NOMO-1 treated with dmso at 0.1 percent for 144 hours (cell line): ENCODE measurements around the gene GPN1.
A peak's percentile ranks its signal among the peaks of the same experiment; 100 is the strongest.
"Not testable (repeated sequence)": the region's sequence is repeated elsewhere in the genome, so short reads cannot be mapped to it uniquely, and the experiment has no call there.

Source experiments
- DNase-seq: peaks from one replicate; lab custom pipeline; 2025; ENCODE audit not compliant: unreplicated experiment; lab: John Stamatoyannopoulos, UW

The GPN1 gene

DNA sequence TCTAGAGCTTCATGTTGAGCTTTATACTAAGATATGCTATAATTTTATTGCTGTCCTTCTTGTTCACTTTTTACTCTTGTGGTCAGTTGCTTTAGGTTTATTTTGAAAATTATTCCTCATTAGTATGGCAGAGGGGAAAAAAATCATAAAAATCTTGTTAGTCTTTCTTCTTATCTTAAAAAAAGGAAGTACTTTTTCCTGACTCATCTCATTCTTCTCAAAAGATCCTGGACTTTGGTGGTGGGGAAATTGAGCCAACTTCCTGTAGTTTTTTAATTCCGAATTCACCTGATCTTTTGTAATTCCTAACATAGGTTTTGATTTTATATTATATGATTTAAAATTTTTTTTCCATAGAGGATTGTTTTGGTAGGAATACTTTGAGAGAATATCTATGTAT lies 38.6 kb downstream of the GPN1 start:
- no peak for DNase-seq

DNA sequence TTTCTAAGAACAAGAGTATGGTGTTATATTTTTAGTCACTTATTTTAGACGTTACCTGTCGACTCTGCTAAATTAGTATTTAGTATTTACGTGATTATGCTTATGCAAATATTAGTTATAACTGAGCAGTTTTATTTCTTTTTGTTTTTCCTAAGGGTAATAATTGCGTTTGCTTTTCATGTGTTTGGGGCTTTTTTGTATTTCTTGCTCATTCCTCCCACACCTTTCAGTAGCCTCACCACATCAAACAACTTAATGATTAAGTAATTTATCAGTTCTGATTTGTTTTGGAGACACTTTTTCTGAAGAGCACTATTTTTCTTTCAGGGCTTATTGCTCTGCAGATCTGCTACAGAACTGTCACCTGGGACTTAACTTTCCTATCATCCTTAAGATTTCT lies 42.4 kb downstream of the GPN1 start:
- DNase-seq = no peak

DNA sequence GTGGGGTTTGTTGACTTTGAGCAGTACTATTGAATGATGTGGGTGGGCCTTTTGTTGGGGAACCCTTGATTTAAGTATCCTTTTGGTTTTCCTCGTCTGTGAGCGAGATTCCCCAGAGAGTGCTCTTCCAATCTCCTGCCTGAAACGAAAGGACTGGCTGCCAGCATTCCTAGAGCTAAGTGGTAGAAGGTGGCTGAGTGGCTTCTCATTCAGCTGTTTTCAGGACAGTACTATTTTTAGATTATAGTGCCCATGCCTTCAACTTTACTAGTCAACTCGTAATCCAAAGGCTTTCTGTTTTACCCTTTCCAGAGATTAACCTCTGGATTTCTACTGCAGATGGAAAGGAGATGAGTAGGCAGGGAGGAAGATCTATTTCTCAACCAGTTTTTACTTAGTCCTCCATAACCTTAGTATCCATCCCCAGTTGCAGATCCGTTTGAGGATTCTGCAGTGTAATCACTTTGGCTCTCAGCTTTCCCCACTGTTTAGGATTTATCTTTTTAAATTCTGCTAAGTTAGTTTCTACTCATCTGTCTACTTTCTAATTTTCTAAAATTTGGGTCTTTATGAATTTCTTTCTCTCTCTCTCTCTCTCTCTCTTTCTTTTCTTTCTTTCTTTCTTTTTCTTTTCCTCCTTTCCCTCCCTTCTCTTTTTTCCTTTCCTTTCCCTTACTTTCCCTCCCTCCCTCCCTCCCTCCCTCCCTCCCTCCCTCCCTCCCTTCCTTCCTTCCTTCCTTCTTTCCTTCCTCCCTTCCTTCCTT lies 44.1 kb downstream of the GPN1 start:
- DNase-seq = no peak

DNA sequence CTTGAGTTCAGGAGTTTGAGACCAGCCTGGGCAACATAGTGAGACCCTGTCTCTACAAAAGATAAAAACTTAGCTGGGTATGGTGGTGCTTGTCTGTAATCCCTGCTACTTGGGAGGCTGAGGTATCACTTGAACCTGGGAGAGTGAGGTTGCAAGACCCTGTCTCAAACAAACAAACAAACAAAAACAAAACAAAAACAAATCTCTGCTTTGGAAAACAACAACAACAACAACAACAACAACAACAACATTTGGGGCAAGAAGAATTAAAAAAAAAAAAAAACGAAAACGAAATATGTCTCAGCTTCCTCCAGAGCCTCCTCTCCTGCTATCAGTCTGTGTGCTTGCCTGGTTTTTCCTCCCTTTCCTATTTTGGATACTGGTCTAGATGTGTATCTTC lies 51.7 kb downstream of the GPN1 start:
- no peak for DNase-seq

DNA sequence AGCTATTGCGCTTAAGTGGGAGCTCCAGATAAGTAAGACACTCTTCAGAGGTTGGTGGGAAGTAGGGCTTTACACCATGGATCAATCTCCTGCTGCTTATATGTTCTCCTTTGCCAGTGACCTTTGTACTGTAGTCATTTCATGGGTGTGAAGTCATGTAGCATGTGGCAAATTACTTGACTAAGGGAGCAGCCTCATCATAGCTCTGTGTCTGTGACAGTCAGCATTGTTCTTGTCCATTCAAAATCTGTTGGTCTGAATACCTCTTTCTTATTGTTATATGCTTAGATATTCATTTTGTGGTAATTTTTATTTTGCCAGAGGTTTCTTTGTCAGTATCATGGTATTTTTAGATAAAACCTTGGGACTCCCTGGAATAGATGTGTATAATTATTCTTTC lies 53.0 kb downstream of the GPN1 start:
- no peak for DNase-seq

DNA sequence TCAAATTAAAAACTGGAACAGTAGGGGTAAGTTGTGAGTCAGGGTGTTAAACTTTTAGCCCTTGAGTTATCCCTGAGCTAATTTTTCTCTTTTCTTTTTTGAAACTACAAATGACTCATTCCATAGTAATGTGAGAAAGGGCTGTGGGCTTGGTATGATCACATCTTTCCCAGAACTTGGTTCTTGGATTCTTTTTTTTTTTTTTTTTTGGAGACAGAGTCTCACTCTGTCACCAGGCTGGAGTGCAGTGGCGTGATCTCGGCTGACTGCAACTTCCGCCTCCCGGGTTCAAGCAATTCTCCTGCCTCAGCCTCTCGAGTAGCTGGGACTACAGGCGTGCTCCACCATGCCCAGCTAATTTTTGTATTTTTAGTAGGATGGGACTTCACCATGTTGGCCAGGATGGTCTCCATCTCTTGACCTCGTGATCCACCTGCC lies 53.5 kb downstream of the GPN1 start:
- not testable (repeated sequence) for DNase-seq

DNA sequence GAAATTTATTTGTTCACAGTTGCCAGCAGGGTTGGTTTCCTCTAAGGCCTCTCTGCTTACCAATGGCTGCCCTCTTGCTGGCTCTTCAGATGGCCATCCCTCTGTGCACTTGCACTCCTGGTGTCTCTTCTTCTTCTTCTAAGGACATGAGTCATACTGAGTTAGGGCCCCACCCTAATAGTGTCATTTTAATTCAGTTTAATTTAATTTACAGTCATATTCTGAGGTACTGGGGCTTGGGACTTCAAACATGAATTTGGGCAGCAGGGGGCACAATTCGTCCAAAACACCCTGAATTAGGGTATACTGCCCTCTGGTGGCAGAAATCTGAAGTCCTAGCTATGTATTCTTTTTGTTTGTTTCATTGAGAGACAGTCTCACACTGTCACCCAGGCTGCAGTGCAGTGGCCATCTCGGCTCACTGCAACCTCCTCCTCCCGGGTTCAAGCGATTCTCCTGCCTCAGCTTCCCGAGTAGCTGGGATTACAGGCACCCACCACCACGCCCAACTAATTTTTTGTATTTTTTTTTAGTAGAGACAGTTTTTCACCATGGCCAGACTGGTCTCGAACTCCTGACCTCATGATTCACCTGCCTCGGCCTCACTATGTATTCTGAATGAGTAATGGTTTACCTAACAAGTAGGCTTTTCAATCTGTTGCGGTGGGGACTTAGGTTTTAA lies 54.7 kb downstream of the GPN1 start:
- peak; percentile 50 for DNase-seq

DNA sequence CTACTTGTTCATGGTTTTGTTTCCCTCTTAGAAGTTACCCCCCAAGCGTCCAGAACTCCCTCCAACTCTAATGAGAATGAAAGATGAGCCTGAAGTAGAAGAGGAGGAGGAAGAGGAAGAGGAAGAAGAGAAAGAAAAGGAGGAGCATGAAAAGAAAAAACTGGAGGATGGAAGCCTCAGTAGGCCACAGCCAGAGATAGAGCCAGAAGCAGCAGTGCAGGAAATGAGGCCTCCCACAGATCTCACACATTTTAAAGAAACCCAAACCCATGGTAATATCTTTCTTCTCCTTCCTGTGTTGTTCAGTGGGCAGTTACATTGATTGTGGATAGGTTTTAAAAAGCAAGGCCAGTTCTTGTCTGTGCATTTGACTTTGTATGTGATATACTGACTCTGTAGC lies 56.2 kb downstream of the GPN1 start:
- not testable (repeated sequence) for DNase-seq

DNA sequence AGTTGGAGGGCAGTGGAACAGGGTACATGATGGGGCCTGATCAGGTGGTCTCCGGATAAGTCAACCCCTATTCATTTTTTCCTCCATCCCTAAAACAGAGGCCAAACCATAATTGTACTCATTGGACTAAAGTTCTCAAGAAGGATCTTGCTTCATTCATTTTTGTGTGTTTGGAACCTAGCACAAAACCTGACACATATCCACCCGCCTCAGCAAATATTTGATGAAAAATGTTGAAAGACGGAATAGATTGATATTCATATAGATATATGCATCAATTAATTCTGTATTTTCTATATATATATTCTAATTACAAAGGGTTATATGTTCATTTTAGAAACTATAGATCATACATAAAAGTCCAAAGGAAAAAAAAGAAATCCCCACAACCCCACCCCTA lies 56.7 kb downstream of the GPN1 start:
- no peak for DNase-seq

DNA sequence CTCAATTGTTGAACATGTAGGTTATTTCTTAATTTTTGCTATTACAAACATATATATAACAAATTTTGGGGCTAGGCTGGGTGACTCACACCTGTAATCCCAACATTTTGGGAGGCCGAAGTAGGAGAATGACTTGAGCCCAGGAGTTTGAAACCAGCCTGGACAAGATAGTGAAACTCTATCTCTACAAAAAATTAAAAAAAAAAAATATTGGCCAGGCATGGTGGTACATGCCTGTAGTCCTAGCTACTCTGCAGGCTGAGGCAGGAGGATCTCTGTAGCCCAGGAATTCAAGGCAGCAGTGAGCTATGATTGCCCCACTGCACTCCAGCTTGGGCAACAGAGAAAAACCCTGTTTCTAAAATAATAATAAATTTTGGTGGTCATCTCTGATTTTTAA lies 58.4 kb downstream of the GPN1 start:
- no peak for DNase-seq

DNA sequence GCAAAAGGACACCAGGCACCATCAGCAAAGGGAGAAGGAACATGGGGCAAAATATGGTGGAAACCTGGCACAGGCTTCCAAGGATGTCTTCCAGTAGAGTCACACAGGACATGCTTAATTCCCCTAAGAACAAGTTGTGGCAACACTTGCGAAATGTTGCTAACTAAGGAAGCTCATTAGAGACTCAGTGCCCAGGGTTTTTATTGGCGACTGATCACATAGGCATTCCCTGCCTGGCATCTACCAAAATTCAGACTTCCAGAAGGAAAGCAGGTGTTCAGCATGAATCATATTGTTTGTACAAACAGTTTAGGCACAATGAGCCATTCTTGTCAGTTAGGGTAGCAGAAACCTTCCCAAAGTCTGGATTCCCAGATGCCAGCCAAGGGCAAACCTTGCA lies 60.6 kb downstream of the GPN1 start:
- DNase-seq = no peak

DNA sequence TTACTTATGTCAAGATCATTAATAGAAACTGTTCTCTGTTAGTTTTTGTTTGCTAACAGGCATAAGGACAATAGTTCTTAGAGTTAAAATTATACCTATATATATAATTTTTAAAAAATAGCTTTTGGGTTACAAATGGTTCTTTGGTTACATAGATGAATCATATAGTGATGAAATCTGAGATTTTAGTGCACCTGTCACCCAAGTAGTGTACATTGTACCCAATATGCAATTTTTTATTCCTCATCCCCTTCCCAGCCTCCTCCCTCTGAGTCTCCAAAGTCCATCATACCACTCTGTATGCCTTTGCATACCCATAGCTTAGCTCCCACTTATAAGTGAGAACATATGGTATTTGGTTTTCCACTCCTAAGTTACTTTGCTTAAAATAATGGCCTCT lies 61.2 kb downstream of the GPN1 start:
- DNase-seq = no peak

DNA sequence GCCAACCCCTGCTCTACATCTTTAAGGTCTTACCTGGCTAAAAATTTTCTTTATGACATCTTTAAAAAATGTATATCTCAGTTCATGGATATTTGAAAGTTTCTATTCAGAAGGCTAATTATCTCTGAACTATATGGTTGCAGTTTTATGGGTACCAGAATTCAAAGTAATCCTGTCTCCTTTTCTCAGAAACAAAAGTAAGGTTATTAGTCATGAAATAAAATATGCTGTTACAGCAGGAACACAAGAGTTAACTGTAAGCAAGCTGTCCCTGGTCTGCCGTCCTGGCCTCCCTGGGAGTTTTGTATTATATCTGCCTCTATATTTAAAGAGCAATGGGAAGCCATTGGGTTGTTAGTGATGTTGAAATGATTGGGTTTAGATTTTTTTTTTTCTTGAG lies 68.8 kb downstream of the GPN1 start:
- no peak for DNase-seq
